Right cardiac atrium (tissue), 5 donors: ENCODE results near the gene NXF2B. TPM values are rescaled to one million over a fixed set of nuclear protein-coding genes. Genes with fewer than 3 reads are reported as not detected.

Experiments
- polyA plus RNA-seq: library from polyadenylated mRNA; stranded (reverse); fragments of 200-250 nt; gene quantifications from one replicate; pipeline ENCODE4 v1.2.3, GENCODE V29; 2013
- total RNA-seq, 4 donors: library from RNA; stranded (reverse); fragmentation: NEBNext Ultra II Directional; extraction: Animal tissue kit (Norgen Biotek cat#: 25700); gene quantifications; one replicate each; pipeline ENCODE4 v1.2.1, GENCODE V29; 2021
- donor health status: healthy with polysubstance abuse.
- donor health status: DM: no; HTN: yes; CAD: no.
- donor health status: DM: no; HTN: no; CAD: no.
- donor health status: DM: no; HTN: yes; CAD: no; lungs with severe emphysema.
- donor health status: DM: yes; HTN: yes; CAD: no.

The NXF2B gene
- total and polyA plus RNA-seq, 5 donors: not detected

Other genes with a start within 250 kb of the NXF2B start
- gene TCP11X1, start 224.7 kb downstream of the NXF2B start, total RNA-seq: not detected
- not detected for gene TCP11X1, start 224.7 kb downstream of the NXF2B start, polyA plus RNA-seq
- gene NXF2, start 192.8 kb downstream of the NXF2B start, total RNA-seq: not detected
- gene NXF2, start 192.8 kb downstream of the NXF2B start, polyA plus RNA-seq: not detected
- gene TCP11X2, start 31.8 kb upstream of the NXF2B start, total RNA-seq: under 1 TPM in 1 of 4 donors, not detected in 3; 0.38 TPM
- gene TCP11X2, start 31.8 kb upstream of the NXF2B start, polyA plus RNA-seq: not detected
- 1 to 10 TPM in 1 of 4 donors, under 1 TPM in 2, not detected in 1; 0.71 to 4.2 (median 0.82) TPM for gene TMSB15A, start 76.7 kb upstream of the NXF2B start, total RNA-seq
- 2.0 TPM for gene TMSB15A, start 76.7 kb upstream of the NXF2B start, polyA plus RNA-seq
- gene ARMCX5, start 159.5 kb upstream of the NXF2B start, total RNA-seq: 10 to 100 TPM in 1 of 4 donors, 1 to 10 TPM in 3; 6.7 to 11.0 (median 8.1) TPM
- 4.2 TPM for gene ARMCX5, start 159.5 kb upstream of the NXF2B start, polyA plus RNA-seq
- 10 to 100 TPM; 18.0 to 29.8 (median 21.5) TPM for gene GPRASP1, start 211.5 kb upstream of the NXF2B start, total RNA-seq
- gene GPRASP1, start 211.5 kb upstream of the NXF2B start, polyA plus RNA-seq: 9.9 TPM